Renal cortex interstitium (tissue), 11 donors: ENCODE measurements around the gene CC2D2A. TPM values are rescaled to one million over a fixed set of nuclear protein-coding genes. Genes with fewer than 3 reads are reported as not detected.

Source experiments
- DNase-seq, 11 donors: peaks; one replicate each; pipeline ENCODE4 v3.0.0-alpha.2; 2013; ENCODE audit warnings: low read depth in 9 of 11, low spot score in 4 of 11; ENCODE audit errors: extremely low read depth in 1 of 11
- polyA plus RNA-seq, 3 donors: library from polyadenylated mRNA; unstranded; fragments of 120-200 nt; gene quantifications; one replicate each; pipeline ENCODE4 v1.2.1, GENCODE V29; 2013; ENCODE audit not compliant: insufficient read length in 3 of 3

CC2D2A gene
- polyA plus RNA-seq, 3 donors = 51.4 to 64.4 (median 56.8) TPM

GRCh38 chr4:15451866-15452765 lies 17.6 kb upstream of the CC2D2A start:
- DNase-seq = no peak

- no peak for DNase-seq
Measured at GRCh38 chr4:15455290-15455689, 14.4 kb upstream of the CC2D2A start.

GRCh38 chr4:15457406-15458201 lies 12.1 kb upstream of the CC2D2A start:
- DNase-seq = peak in 10 of 11 donors; percentile 18 to 69 (median 49)

GRCh38 chr4:15458616-15459015 lies 11.1 kb upstream of the CC2D2A start:
- DNase-seq = no peak

GRCh38 chr4:15459706-15460105 lies 10.0 kb upstream of the CC2D2A start:
- no peak for DNase-seq

GRCh38 chr4:15466596-15466995 lies 3.1 kb upstream of the CC2D2A start:
- no peak for DNase-seq

- DNase-seq = peak in 1 of 11 donors; percentile 20
Measured at GRCh38 chr4:15470128-15470475, 420 bp downstream of the CC2D2A start.

- peak in 1 of 11 donors; percentile 11 for DNase-seq
Measured at GRCh38 chr4:15476396-15476795, 6.7 kb downstream of the CC2D2A start.

GRCh38 chr4:15478724-15479088 lies 9.0 kb downstream of the CC2D2A start:
- DNase-seq = no peak

- peak; percentile 77 to 93 (median 85) for DNase-seq
Measured at GRCh38 chr4:15479089-15479912, 9.6 kb downstream of the CC2D2A start.

GRCh38 chr4:15479913-15480185 lies 10.2 kb downstream of the CC2D2A start:
- DNase-seq = no peak

- DNase-seq = no peak
Measured at GRCh38 chr4:15481961-15482745, 12.5 kb downstream of the CC2D2A start.

- DNase-seq = no peak
Measured at GRCh38 chr4:15482842-15483241, 13.2 kb downstream of the CC2D2A start.

- no peak for DNase-seq
Measured at GRCh38 chr4:15488136-15488535, 18.5 kb downstream of the CC2D2A start.

GRCh38 chr4:15488658-15489470 lies 19.2 kb downstream of the CC2D2A start:
- peak in 1 of 11 donors; percentile 17 for DNase-seq

GRCh38 chr4:15489551-15489950 lies 19.9 kb downstream of the CC2D2A start:
- DNase-seq = no peak

GRCh38 chr4:15493411-15493810 lies 23.7 kb downstream of the CC2D2A start:
- no peak for DNase-seq

GRCh38 chr4:15495621-15496020 lies 25.9 kb downstream of the CC2D2A start:
- no peak for DNase-seq
